HL-60/S4 treated with phorbol 12-myristate 13-acetate at 8.2 ng/mL for 4 days and 3 days (cell line): ENCODE measurements around the gene PARD3B.

ENCODE experiments used
- in situ Hi-C: fragments of 300-500 bp; cut with MboI; formaldehyde crosslinking; loops from 2 replicates; pipeline ENCODE4 v1.15.0; 2022; ENCODE audit warnings: low sequenced_read_pairs

The PARD3B gene

DNA sequence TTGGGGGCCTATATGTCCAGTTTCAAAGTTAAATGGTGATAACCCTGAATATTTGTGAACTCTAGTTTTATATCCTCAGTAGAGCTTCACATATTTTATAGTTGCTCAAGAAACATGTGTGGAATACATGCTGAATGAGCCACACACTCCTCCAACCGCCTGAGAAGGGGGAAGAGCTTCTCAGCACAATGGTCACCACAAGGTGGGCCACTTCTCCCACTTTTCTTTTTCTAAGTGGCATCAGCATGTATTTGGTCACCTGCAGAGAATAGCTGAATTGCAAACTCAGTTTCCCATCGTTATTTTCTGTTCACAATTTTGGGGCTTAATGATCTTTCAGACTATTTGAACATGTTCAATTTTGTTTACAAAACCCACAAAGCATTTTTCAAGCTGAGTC is 340.5 kb downstream of the PARD3B start:
- in situ Hi-C loops: no loop called here

DNA sequence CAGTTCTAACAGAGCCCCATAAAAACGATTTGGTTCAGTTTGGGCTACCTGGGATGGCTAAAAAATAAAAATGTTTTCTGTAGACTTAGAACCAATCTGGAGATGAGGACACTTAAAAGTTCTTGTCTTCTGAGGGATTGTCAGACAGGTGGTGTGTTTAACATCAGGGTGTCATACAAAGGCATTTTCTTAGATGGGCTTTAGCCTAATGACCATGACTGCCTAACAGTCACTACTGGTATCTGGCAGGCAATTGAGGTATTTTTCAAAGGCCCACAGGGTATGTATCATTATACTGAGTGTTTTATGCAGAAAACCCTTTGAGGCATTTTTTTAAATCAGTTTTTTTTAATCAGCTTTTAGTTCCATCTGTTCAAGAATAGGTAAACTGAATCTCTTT is 341.4 kb downstream of the PARD3B start:
- in situ Hi-C loops: no loop called here

DNA sequence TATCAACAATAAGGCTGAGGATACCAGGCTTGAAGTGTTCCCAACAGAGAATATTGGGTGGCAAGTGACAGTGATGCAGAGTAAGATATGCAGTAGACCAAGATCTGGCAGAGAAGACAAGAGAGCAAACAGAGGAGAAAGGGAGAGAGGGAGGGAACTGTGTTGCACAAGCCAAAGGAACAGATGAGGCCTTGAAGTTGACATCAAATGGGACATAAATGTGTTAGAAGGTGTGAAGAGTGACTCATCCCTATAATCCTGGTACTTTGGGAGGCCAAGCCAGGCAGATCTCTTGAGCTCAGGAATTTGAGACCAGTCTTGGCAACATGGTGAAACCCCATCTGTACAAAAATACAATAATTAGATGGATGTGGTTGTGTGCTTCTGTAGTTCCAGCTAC is 342.9 kb downstream of the PARD3B start:
- in situ Hi-C loops: no loop called here

DNA sequence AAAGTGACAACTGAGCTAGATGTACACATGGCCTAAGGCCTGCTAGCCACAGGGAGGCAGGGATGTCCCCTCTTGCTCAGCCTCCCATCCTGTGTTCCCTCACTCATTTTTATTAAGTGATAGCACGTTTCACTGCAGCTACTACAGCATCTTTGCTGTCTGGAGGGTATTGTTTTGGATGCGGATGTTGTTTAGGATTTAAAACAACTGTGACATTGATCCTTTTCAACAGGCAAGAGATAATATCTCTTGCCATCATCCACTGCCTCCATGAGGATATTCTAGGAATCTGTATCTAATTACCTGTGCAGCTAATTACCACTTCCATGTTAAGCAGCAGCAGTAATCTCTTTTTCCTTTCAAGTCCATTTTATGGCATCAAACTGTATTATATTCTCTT is 345.4 kb downstream of the PARD3B start:
- in situ Hi-C loops: no loop called here

DNA sequence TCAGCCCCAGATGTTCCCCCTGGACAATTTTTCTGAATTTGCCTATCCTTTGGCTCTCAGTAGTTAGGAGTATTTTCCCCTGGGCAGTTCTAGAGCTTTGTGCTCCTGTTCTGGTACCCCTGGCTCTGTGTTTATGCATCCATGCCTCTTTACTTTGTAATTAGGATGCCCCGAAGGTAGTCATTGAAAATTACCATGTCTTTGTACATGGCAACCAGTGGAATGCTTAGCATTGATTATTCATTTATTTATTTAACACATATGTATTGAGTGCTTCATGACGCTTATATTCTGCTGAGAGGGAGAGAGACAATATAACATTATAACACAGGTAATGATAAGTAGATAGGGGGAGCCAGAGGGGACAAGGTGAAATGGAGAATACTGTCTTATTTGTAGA is 346.5 kb downstream of the PARD3B start:
- in situ Hi-C loops: no loop called here

DNA sequence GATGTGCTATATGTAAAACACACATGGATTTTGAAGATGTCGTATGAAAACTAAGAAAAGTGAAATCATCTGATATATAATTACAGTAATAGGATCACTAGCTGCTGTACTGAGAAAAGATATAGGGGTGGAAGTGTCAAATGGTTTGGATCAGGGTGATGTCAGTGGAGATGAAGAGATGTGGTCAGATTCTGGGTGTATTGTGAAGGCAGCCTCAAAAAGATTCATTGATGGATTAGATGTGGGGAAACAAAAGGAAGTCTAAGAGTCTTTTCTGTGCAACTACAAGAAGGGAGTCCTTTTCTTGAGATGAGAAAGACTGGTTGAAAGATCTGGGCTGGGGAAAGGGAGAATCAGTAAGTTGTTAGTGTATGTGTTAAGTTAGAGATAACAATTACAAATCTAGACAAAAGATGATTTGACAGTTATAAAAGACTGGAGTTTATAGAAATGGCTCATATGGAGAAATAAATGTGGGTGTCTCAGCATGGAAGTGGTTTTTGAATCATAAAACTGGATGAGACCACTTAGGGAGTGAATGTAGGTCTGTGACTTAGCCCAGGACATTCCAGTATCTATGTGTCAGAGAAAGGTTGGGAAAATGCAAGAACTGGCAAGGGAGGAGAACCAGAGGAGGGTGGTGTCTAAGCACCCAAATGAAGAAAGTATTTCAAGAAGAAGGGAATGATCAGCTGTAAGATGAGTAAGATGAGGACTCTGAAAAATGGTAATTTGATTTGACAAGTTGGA is 347.4 kb downstream of the PARD3B start:
- in situ Hi-C loops: no loop called here

DNA sequence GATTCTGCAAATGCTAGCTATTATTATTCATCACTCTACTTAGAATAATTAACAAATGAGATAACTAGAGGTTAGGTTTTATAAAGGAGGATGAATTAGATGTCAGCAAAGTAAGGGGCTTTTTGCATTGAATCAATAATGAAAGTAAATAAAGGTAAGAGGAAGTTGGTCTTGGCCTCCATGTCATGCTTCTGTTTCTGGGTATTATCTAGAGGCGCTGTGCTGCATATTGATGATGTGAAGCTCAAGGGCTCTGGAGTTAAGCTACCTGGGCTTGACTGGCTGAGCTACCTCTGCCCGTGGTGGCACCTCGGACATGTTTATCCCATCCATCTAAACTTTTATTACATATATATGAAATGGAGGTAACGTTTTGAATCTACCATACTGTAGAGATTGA is 350.9 kb downstream of the PARD3B start:
- in situ Hi-C loops: no loop called here

DNA sequence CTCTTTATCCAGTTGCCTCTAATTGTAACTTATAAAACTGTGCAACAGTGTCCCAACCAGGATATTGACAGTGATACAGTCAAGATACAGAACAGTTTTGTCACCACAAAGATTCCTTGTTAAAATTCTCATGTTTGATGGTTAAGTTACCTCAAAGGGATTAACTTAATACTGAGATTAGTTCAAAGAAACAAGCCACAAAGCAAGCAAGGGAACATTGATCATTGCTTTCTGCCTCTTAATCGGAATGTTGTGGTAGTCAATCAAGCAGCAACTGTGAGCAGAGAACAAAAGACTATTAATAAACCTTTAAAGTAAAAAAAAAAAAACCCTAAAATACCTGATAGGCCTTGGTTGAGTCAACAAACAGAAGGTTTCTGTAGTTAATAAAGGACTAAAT is 352.3 kb downstream of the PARD3B start:
- in situ Hi-C loops: no loop called here

DNA sequence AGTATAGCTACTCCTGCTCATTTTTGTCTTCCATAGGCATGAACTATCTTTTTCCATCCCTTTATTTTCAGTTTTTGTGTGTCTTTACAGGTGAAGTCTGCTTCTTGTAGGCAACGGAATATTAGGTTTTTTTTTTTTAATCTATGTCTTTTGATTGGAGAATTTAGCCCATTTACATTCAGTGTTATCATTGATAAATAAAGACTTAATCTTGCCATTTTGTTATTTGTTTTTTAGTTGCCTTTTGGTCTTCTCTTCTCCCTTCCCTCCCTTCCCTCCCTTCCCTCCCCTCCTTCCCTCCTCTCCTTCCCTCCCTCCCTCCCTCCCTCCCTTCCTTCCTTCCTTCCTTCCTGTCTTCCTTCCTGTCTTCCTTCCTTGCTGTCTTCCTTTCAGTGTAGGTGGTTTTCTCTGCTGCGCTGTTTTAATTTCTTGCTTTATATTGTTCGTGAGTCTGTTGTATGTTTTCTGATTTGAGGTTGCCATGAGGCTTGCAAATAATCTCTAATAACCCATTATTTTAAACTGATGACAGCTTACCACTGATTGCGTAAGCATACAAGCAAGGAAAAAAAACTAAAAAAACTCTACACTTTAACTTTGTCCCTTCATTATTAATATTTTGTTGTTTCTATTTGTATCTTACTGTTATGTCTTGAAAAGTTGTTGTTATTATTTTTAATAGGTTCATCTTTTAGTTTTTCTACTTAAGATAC is 353.8 kb downstream of the PARD3B start:
- in situ Hi-C loops: no loop called here

DNA sequence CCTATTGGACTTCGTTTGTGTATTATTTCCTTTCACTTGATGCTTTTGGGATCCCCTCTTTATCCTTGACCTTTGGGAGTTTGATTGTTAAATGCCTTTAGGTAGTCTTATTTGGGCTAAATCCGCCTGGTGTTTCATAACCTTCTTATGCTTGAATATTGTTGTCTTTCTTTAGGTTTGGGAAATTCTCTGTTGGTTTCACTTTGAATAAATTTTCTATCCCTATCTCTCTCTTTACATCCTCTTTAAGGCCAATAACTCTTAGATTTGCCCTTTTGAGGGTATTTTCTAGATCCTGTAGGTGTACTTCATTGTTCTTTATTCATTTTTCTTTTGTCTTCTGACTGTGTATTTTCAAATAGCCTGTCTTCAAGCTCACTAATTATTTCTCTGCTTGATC is 354.7 kb downstream of the PARD3B start:
- in situ Hi-C loops: no loop called here

DNA sequence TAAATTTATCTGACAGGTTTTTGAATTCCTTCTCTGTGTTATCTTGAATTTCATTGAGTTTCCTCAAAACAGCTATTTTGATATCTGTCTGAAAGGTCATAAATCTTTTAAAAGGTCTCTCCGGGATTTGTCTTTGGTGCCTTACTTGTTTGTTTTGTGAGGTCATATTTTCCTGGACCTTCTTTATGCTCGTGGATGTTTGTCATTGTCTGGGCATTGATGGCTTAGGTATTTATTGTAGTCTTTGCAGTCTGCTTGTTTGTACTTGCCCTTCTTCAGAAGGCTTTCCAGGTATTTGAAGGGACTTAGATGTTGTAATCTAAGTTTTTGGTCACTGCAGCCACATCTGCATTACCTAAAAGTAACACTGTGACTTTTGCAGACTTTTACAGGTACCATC is 355.2 kb downstream of the PARD3B start:
- in situ Hi-C loops: no loop called here

DNA sequence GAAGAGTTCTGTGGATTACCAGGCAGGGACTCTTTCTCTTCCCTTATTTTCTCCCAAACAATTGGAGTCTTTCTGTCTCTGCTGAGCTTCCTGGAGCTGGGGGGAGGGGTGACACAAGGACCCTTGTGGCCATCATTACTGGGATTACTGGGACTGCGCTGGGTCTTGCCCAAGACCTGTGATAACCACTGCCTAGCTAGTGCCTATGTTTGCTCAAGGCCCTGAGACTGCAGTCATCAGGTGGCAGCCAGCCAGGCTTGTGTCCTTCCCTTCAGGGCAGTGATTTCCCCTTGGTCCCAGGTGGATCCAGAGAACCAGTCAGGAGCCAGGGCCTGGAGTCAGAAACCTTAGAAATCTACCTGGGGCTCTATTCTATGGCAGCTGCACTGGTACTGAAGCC is 355.6 kb downstream of the PARD3B start:
- in situ Hi-C loops: no loop called here

DNA sequence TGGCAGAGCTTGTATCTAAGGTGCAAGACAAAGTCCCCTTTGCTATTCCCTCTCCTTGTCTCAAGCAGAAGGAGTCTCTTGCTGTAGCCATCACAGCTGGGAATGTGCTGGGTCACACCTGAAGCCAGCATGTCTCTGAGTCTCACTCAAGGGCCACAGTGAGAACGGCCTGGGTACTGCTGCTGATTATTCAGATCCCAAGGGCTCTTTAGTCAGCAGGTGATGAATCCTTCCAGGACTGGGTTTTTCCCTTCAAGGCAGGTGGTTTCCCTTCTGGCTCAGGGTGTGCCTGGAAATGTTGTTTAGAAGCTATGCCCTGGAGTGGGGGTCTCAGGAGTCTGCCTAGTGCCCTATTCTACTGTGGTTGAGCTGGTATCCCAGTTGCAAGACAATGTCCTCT is 356.3 kb downstream of the PARD3B start:
- in situ Hi-C loops: no loop called here

DNA sequence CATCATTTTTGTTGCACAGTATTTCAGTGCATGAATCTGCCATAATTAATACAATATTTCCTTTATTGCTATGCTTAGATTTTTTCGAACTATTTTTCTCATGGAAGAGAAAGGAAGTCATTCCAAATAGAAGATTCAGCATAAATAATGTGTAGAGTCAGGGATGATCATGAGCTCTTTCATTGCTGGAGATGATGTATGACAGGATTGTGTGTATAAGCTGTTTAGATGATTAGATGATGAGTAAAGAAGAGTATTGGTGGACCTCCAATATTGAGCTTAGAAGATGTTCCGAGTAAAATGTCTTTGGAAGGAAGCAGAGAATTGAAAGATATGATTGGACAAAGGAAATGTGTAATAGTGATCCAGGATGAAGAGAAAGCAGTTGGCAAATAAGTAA is 364.5 kb downstream of the PARD3B start:
- in situ Hi-C loops: no loop called here

DNA sequence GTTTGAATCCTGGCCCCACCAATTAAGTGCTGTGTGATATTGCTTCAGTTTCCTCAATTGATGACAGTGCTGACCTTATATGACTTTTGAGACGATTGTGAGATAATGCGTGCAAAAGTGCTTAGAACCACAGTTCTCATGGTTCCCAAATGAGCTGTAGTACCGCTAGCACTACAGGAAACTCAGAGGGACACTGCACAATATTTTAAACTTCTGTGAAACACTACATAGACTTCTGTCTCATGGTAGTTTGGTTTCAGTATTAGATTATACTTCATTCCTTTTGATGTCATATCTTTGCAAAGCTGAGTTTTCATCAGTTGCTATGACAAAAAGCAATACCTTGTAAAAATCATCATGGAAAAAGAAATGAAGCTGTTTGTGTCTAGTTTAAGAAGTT is 368.0 kb downstream of the PARD3B start:
- in situ Hi-C loops: no loop called here

DNA sequence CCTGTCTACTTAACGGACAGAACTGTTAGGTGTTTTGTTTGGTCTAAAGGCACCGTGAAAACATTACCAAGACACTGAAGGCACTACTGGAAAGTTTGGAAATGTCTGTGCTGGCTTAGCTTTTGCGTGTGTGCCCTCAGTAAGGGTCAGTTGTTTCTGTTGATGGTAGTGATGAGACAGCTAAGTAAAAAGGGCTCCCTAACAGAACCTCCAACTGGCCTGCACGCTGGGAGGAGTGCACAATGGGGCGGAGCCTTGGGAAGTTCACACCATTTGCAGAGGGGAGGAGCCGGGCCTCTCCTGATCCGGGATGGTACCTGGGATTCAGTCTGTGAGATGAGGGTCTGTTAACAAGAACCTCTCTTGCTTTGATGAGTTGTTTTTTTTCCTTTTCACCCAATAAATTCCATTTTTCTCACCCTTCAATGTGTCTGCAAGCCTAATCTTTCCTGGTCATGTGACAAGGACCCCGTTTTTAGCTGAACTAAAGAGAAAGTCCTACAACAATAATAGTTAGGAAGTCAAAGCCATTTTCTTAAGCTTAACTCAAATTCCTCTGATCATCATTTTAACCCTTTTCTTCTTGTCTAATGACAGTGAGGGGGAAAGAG is 368.7 kb downstream of the PARD3B start:
- in situ Hi-C loops: no loop called here

DNA sequence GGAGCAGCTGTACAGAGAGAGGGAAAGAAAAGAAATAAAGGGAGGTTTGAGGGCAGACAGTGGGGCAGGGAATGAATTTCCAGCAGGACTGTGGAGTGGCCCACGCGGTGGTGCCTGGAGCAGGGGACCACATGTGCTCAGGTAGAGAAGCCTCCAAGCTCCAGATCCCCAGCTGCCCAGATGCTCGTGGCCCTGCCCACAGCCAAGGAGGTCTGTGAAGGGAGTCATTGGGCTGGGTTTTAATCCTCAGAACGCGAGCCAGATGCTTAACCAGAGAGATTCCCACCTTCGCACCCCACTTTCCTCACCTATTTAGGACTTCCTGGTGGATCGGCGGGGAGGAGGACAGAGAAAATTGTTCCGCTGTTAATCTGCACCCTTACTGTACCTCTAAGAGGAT is 369.4 kb downstream of the PARD3B start:
- in situ Hi-C loops: no loop called here

DNA sequence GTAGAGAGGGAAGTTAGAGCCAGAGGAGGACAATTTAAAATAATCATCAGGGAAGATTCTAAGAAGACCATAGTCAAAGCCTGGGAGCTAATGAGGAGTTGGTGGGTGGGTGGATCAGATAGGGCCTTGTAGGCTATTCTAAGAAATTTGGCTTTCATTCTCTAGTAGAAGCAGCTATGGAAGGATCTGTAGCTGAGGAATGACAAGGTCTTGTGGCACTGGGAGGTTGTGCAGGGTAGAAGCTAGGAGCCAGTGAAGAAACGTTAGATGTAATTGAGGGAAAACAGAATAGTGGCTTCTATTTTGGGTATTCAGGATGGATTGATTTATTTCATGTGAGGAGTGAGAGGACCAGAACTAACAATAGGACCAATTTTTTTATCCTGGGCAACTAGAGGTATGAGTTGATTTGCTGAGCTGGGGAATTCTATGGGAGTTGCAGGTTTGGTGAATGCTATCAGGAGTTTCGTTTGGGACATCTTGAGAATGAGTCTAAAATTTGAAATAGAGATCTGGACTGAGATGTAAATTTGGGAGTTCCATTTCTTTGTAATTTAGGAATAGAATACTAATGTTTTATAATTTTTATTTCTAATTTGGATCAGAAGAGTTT is 371.9 kb downstream of the PARD3B start:
- in situ Hi-C loops: no loop called here

DNA sequence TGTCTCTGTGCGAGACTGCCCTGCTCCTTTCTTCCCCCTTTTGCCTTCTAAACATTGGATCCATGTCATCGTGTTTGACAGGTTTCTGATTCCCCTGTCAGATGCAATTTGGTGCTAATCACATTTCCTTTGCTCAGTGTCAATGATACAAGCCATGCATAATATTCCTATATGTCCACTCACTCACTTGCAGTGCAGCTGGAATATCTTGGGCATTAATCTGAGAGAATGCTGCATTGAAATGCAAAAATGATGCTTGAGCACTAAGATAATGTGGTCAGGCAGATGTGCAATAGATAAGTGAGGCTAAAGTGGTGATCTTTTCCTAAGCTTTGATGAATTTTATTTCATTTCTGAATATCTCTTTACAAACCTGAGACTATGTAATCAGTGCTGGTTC is 375.5 kb downstream of the PARD3B start:
- in situ Hi-C loops: no loop called here

DNA sequence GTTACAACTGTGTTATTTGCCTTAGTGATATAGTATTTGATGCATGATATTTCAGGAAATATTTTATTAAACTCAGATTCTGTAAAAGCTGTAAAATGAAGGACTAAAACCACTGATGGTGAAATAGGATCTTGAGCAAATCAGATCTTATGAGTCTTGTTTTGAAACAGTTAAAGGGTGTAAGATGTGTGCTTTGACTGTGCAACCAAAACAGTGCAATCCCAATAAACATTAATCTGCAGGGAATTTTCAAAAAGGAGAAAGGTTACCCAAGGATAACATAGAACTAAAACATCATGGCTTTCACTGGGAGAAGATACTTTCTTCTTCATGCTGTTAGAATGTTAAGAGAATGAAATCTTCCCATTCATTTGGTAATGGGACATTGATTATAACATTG is 378.7 kb downstream of the PARD3B start:
- in situ Hi-C loops: no loop called here

DNA sequence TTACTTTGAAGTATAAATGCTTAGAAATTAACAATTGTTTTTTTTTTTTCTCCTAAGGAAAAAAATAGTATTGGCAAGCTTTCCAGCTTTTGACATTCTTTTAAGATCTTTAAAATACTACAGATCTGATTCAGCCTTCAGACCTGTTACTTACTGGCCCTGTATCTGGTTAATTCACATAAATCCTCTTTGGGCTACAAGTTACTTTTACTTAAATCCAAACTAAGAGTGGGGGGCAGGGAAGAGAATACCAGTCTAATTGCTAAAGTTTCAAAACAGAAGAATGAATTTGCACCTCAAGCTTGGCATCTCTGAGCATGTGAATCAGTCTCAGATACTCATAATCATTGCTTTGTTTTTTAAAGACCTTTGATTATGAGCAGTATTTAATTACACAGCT is 386.3 kb downstream of the PARD3B start:
- in situ Hi-C loops: no loop called here
